Motor neuron (in vitro differentiated cells): Measurements from ENCODE around the gene SERTM1. TPM values are rescaled to one million over a fixed set of nuclear protein-coding genes. Genes with fewer than 3 reads are reported as not detected.
A peak's percentile ranks its signal among the peaks of the same experiment; 100 is the strongest.

Experiments
- ATAC-seq, 8 experiments: fragments of 200-7000 bp; cut with Tn5 transposase; replicated peaks in 6 of 8; 2 replicates each; pipeline ENCODE4 v1.8.0; 2021; ENCODE audit warnings: mild to moderate bottlenecking in 8 of 8, moderate library complexity in 8 of 8
- H3K27ac ChIP-seq, 2 donors: fragments of 250-450 bp; sonication (Bioruptor Pico); 2 replicates each; pipeline ENCODE4 v1.9.0; 2021; ENCODE audit warnings: antibody characterized with exemption in 2 of 2, mild to moderate bottlenecking in 2 of 2, moderate library complexity in 1 of 2
- H3K4me1 ChIP-seq, 2 donors: fragments of 250-450 bp; sonication (Bioruptor Pico); replicated peaks in 1 of 2; 2 replicates each; pipeline ENCODE4 v1.6.1; 2021; ENCODE audit warnings: antibody characterized with exemption in 2 of 2, mild to moderate bottlenecking in 2 of 2, moderate library complexity in 1 of 2
- H3K4me3 ChIP-seq, 5 donors: fragments of 250-450 bp; sonication (Bioruptor Pico); 2 replicates each; pipeline ENCODE4 v1.9.0; 2021; ENCODE audit warnings: antibody characterized with exemption in 5 of 5, mild to moderate bottlenecking in 5 of 5, moderate library complexity in 4 of 5
- WGBS, 10 experiments: fragments of 450-650 bp; shearing (Covaris generic); methylation state at CpG; one replicate each; pipeline ENCODE4 v1.0.0; 2022; 5-methylcytosine and 5-hydroxymethylcytosine counted together
- in situ Hi-C, 9 experiments: fragments of 400-800 bp; cut with MboI; loops; one replicate each; pipeline ENCODE4 v1.15.0; 2021; ENCODE audit warnings: low sequenced_read_pairs in 9 of 9, low pct_unique_long_range_greater_than_20kb in 2 of 9; ENCODE audit not compliant: unreplicated experiment in 9 of 9
- total RNA-seq, 8 experiments: library from RNA; unstranded; fragments of 300-600 nt; gene quantifications; 2 replicates each; pipeline versions ENCODE4 v1.2.3 to v1.2.4, GENCODE V29; 2022

SERTM1 gene
- total RNA-seq, 8 experiments from 2014 or later, result 0.05 to 41.2 (median 0.38) TPM; not detected in 1

- Histone ChIP-seq H3K27ac (no peak overlapping the region), H3K4me1 (no peaks in the 10 kb centered on the region), H3K4me3 (no peak overlapping the region)
- WGBS, 10 experiments, result 0 to 100% (median 88%) methylated on average over 2 of the region's 2 CpGs; no CpG with 5 or more reads in 3 of the 10 experiments
- peak in 3 of 8 experiments; percentile 58 to 86 (median 59) for ATAC-seq
- in situ Hi-C loops, result no loop called here
Observed at GRCh38 chr13:36717017-36717416, 43.2 kb downstream of the SERTM1 start.

- WGBS, 10 experiments, result 40 to 84% (median 67%) methylated on average over 1 to 3 of the region's 3 CpGs; no CpG with 5 or more reads in 1 of the 10 experiments
- H3K4me3 ChIP-seq, result no peak overlapping the region
- H3K27ac ChIP-seq, result no peak overlapping the region
- ATAC-seq, result peak in 1 of 8 experiments; percentile 28
- in situ Hi-C loops, result no loop called here
- H3K4me1 ChIP-seq, result no peaks in the 10 kb centered on the region
Observed at GRCh38 chr13:36717966-36718545, 44.2 kb downstream of the SERTM1 start.

GRCh38 chr13:36718686-36719085 lies 44.9 kb downstream of the SERTM1 start:
- peak in 2 of 8 experiments; percentile 73 to 84 for ATAC-seq
- no peaks in the 10 kb centered on the region for H3K4me1 ChIP-seq
- no peak overlapping the region for H3K4me3 ChIP-seq
- in situ Hi-C loops, result no loop called here
- WGBS, 10 experiments, result 0 to 94% (median 81%) methylated on average over 1 to 4 of the region's 4 CpGs; no CpG with 5 or more reads in 3 of the 10 experiments
- no peak overlapping the region for H3K27ac ChIP-seq

DNA sequence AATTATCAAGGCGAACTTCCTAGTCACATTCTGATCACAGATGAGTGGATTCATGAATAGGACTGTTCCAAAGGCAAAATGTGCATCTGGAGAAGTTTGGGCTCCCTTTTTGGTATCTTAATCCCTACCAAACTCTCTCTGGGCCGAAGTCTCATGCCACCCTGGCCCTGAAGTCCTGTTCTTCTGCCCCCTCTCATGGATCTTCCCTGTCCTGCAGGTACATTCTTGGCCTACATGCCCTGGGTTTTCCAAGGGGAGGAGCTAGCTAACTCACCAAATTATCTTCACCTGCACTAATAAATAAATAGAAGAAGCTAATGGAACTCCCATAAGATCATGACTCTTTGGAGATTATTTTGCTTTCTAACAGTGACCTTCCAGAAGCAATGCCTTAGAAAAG lies 50.3 kb downstream of the SERTM1 start:
- Histone ChIP-seq H3K4me3 (no peak overlapping the region), H3K27ac (no peak overlapping the region), H3K4me1 (no peaks in the 10 kb centered on the region)
- ATAC-seq, result no peak
- in situ Hi-C loops, result no loop called here
- 0 to 79% (median 43%) methylated on average over 1 to 2 of the region's 2 CpGs; no CpG with 5 or more reads in 3 of the 10 experiments for WGBS, 10 experiments

- no peak overlapping the region for H3K27ac ChIP-seq
- in situ Hi-C loops, result no loop called here
- no peak overlapping the region for H3K4me3 ChIP-seq
- WGBS, 10 experiments, result 40 to 100% (median 84%) methylated on average over 1 to 2 of the region's 2 CpGs; no CpG with 5 or more reads in 2 of the 10 experiments
- no peaks in the 10 kb centered on the region for H3K4me1 ChIP-seq
- no peak for ATAC-seq
Observed at GRCh38 chr13:36725936-36726335, 52.1 kb downstream of the SERTM1 start.

DNA sequence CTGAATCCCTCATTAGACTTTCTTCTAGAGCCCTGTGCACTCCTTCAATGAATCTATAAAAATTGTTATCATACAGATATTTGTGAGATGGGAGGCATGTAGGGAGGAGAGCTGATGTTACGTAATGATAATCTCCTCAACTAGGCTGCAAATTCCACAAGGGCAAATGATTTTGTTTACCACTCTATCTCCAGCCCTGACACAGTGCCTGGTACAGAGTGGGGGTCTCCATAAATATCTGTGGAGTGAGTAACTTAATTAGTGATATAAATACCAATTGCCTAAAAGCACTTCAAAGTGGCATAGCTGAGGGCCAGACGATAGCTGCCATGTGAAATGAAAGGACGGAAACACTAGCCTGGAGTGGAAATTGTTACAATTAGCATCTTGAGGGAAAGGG lies 54.2 kb downstream of the SERTM1 start:
- H3K27ac ChIP-seq, result no peak overlapping the region
- no peaks in the 10 kb centered on the region for H3K4me1 ChIP-seq
- in situ Hi-C loops, result no loop called here
- H3K4me3 ChIP-seq, result no peak overlapping the region
- no peak for ATAC-seq
- WGBS, 10 experiments, result 92 to 100% (median 96%) methylated on average over 1 to 3 of the region's 3 CpGs

GRCh38 chr13:36736119-36736726 lies 62.4 kb downstream of the SERTM1 start:
- Histone ChIP-seq H3K4me1 (peaks cover 0 to 5% of the 10 kb centered on the region in 2 donors), H3K27ac (no peak overlapping the region), H3K4me3 (no peak overlapping the region)
- in situ Hi-C loops, result no loop called here
- ATAC-seq, result peak in 1 of 8 experiments; percentile 72
- WGBS, 10 experiments, result 0 to 60% (median 10%) methylated on average over 1 to 4 of the region's 4 CpGs

GRCh38 chr13:36737524-36738083 lies 63.8 kb downstream of the SERTM1 start:
- in situ Hi-C loops, result no loop called here
- 20 to 91% (median 62%) methylated on average over 2 to 6 of the region's 6 CpGs; no CpG with 5 or more reads in 1 of the 10 experiments for WGBS, 10 experiments
- H3K4me3 ChIP-seq, result no peak overlapping the region
- peaks cover 0 to 5% of the 10 kb centered on the region in 2 donors for H3K4me1 ChIP-seq
- no peak overlapping the region for H3K27ac ChIP-seq
- ATAC-seq, result peak in 6 of 8 experiments; percentile 11 to 95 (median 51)

- in situ Hi-C loops, result no loop called here
- Histone ChIP-seq H3K4me1 (no peaks in the 10 kb centered on the region), H3K27ac (no peak overlapping the region), H3K4me3 (no peak overlapping the region)
- WGBS, 10 experiments, result 0 to 100% (median 67%) methylated on average over 1 to 3 of the region's 3 CpGs; no CpG with 5 or more reads in 3 of the 10 experiments
- no peak for ATAC-seq
Observed at GRCh38 chr13:36745436-36745835, 71.6 kb downstream of the SERTM1 start.

DNA sequence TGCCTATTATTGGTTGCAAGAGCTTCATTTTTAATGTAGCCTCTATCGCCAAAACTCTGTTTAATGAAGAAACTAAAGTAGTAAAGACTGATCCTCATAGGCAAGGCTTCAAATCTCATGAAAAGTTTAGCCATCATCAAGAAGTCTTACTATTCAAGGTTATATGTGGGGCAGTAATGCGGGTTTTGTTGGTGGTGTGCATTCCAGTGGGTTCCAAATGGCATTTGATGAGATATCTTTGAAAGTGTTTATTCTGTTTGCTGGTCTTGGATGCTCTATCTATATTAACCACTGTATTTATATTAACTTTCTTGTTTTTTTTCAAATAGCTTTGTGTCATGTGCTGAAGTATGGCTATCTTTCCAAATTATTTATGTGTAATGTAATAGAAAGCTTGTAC lies 72.2 kb downstream of the SERTM1 start:
- ATAC-seq, result no peak
- in situ Hi-C loops, result no loop called here
- Histone ChIP-seq H3K4me3 (no peak overlapping the region), H3K27ac (no peak overlapping the region), H3K4me1 (no peaks in the 10 kb centered on the region)
- 79 to 100% (median 100%) methylated on average over 1 to 2 of the region's 2 CpGs; no CpG with 5 or more reads in 2 of the 10 experiments for WGBS, 10 experiments

Other genes starting within 250 kb of the SERTM1 start
- 10 to 100 TPM in 2 of 8 experiments, 1 to 10 TPM in 3, not detected in 3; 2.8 to 13.3 (median 5.2) TPM for gene CCNA1, start 241.5 kb upstream of the SERTM1 start, total RNA-seq
- gene RFXAP, start 145.2 kb downstream of the SERTM1 start, total RNA-seq, result 1 to 10 TPM; 3.4 to 7.0 (median 5.4) TPM
- 10 to 100 TPM in 1 of 8 experiments, 1 to 10 TPM in 7; 1.4 to 23.5 (median 5.0) TPM for gene SMAD9, start 246.2 kb downstream of the SERTM1 start, total RNA-seq